ENCODE measurements around the gene MRPS6. TPM values are rescaled to one million over a fixed set of nuclear protein-coding genes. Genes with fewer than 3 reads are reported as not detected.

The MRPS6 gene
- total RNA-seq, 1 donor: 19.2 TPM

- DNase-seq (ENCODE audit: insufficient read length, low spot score, missing footprints): no peak
- no peak for TF ChIP-seq CTCF (IDR thresholded peaks at IDR 0.05; ENCODE audit: extremely low read depth, low read depth, low read length)
- no peak overlapping the region for H3K27ac ChIP-seq (ENCODE audit: low read depth, low read length)
- no peaks in the 10 kb centered on the region for H3K36me3 ChIP-seq (ENCODE audit: insufficient read depth, low read length)
- no peak overlapping the region for H3K4me3 ChIP-seq (ENCODE audit: insufficient read depth, low read length)
- no peak overlapping the region for H2AFZ ChIP-seq (ENCODE audit: low read length)
- H3K27me3 ChIP-seq (ENCODE audit: insufficient read depth, low read length): no peaks in the 10 kb centered on the region
- H3K4me1 ChIP-seq (ENCODE audit: insufficient read depth, low read length): peaks cover 11% of the 10 kb centered on the region
- no peak overlapping the region for H3K4me2 ChIP-seq (ENCODE audit: insufficient read depth, low read length)
- no peaks in the 10 kb centered on the region for H3K79me2 ChIP-seq (ENCODE audit: insufficient read depth, low read length)
- H4K20me1 ChIP-seq (ENCODE audit: insufficient read depth, low read length): peaks cover 6% of the 10 kb centered on the region
- H3K9me3 ChIP-seq (ENCODE audit: low read depth, low read length): no peaks in the 10 kb centered on the region
These were observed 79.1 kb downstream of the MRPS6 start for GRCh38 chr21:34152500-34152899.

- Histone ChIP-seq H2AFZ (ENCODE audit: low read length) (no peak overlapping the region), H3K4me3 (ENCODE audit: insufficient read depth, low read length) (no peak overlapping the region), H3K36me3 (ENCODE audit: insufficient read depth, low read length) (no peaks in the 10 kb centered on the region), H3K27me3 (ENCODE audit: insufficient read depth, low read length) (no peaks in the 10 kb centered on the region), H3K27ac (ENCODE audit: low read depth, low read length) (no peak overlapping the region), H3K79me2 (ENCODE audit: insufficient read depth, low read length) (no peaks in the 10 kb centered on the region), H3K4me2 (ENCODE audit: insufficient read depth, low read length) (no peak overlapping the region), H4K20me1 (ENCODE audit: insufficient read depth, low read length) (peaks cover 4% of the 10 kb centered on the region), H3K4me1 (ENCODE audit: insufficient read depth, low read length) (no peaks in the 10 kb centered on the region), H3K9me3 (ENCODE audit: low read depth, low read length) (no peaks in the 10 kb centered on the region)
- no peak for TF ChIP-seq CTCF (IDR thresholded peaks at IDR 0.05; ENCODE audit: extremely low read depth, low read depth, low read length)
- no peak for DNase-seq (ENCODE audit: insufficient read length, low spot score, missing footprints)
These were observed 81.5 kb downstream of the MRPS6 start for GRCh38 chr21:34154878-34155277.

- Histone ChIP-seq H3K9me3 (ENCODE audit: low read depth, low read length) (no peaks in the 10 kb centered on the region), H3K27me3 (ENCODE audit: insufficient read depth, low read length) (no peaks in the 10 kb centered on the region), H3K4me3 (ENCODE audit: insufficient read depth, low read length) (no peak overlapping the region), H3K36me3 (ENCODE audit: insufficient read depth, low read length) (no peaks in the 10 kb centered on the region), H3K4me2 (ENCODE audit: insufficient read depth, low read length) (no peak overlapping the region), H3K4me1 (ENCODE audit: insufficient read depth, low read length) (no peaks in the 10 kb centered on the region), H2AFZ (ENCODE audit: low read length) (no peak overlapping the region), H4K20me1 (ENCODE audit: insufficient read depth, low read length) (no peaks in the 10 kb centered on the region), H3K27ac (ENCODE audit: low read depth, low read length) (no peak overlapping the region), H3K79me2 (ENCODE audit: insufficient read depth, low read length) (no peaks in the 10 kb centered on the region)
- no peak for TF ChIP-seq CTCF (IDR thresholded peaks at IDR 0.05; ENCODE audit: extremely low read depth, low read depth, low read length)
- DNase-seq (ENCODE audit: insufficient read length, low spot score, missing footprints): no peak
These were observed 83.6 kb downstream of the MRPS6 start for GRCh38 chr21:34156957-34157356.

GRCh38 chr21:34157521-34157920 is 84.1 kb downstream of the MRPS6 start:
- Histone ChIP-seq H3K79me2 (ENCODE audit: insufficient read depth, low read length) (no peaks in the 10 kb centered on the region), H3K9me3 (ENCODE audit: low read depth, low read length) (no peaks in the 10 kb centered on the region), H3K4me1 (ENCODE audit: insufficient read depth, low read length) (no peaks in the 10 kb centered on the region), H4K20me1 (ENCODE audit: insufficient read depth, low read length) (no peaks in the 10 kb centered on the region), H3K36me3 (ENCODE audit: insufficient read depth, low read length) (no peaks in the 10 kb centered on the region), H3K27ac (ENCODE audit: low read depth, low read length) (no peak overlapping the region), H3K4me2 (ENCODE audit: insufficient read depth, low read length) (no peak overlapping the region), H3K4me3 (ENCODE audit: insufficient read depth, low read length) (no peak overlapping the region), H3K27me3 (ENCODE audit: insufficient read depth, low read length) (no peaks in the 10 kb centered on the region), H2AFZ (ENCODE audit: low read length) (no peak overlapping the region)
- DNase-seq (ENCODE audit: insufficient read length, low spot score, missing footprints): no peak
- no peak for TF ChIP-seq CTCF (IDR thresholded peaks at IDR 0.05; ENCODE audit: extremely low read depth, low read depth, low read length)
